GM12801 (cell line): ENCODE measurements around the gene PRICKLE4.

Source experiments
- CTCF ChIP-seq: IDR thresholded peaks from one replicate; pipeline ENCODE4 v1.5.1; 2011; ENCODE audit warnings: control low read depth; ENCODE audit not compliant: insufficient read length; ENCODE audit errors: extremely low read depth

Gene PRICKLE4

GRCh38 chr6:41770381-41771057 is 10.1 kb upstream of the PRICKLE4 start:
- TF ChIP-seq CTCF, result no peak

GRCh38 chr6:41771058-41771983 is 9.3 kb upstream of the PRICKLE4 start:
- TF ChIP-seq CTCF, result no peak

GRCh38 chr6:41774841-41775240 is 5.7 kb upstream of the PRICKLE4 start:
- TF ChIP-seq CTCF, result no peak

GRCh38 chr6:41775293-41775882 is 5.2 kb upstream of the PRICKLE4 start:
- TF ChIP-seq CTCF, result no peak

GRCh38 chr6:41777551-41778285 is 2.9 kb upstream of the PRICKLE4 start:
- TF ChIP-seq CTCF, result no peak

- no peak for TF ChIP-seq CTCF
Observed at GRCh38 chr6:41778895-41779294, 1.7 kb upstream of the PRICKLE4 start.

GRCh38 chr6:41779336-41779735 is 1.2 kb upstream of the PRICKLE4 start:
- no peak for TF ChIP-seq CTCF
